ENCODE results near the gene PLPP3. TPM values are rescaled to one million over a fixed set of nuclear protein-coding genes. Genes with fewer than 3 reads are reported as not detected.

The PLPP3 gene
- polyA plus RNA-seq, 1 of the 3 experiments (the other 2 are of a cell fraction) = 32.2 TPM

- WGBS (ENCODE audit: low lambda C conversion rate) = 72% methylated on average over 12 of the region's 12 CpGs
- no peak for TF ChIP-seq RAD21 (IDR thresholded peaks at IDR 0.05; ENCODE audit: low read length)
- no peak for TF ChIP-seq FOXM1 (IDR thresholded peaks at IDR 0.05; ENCODE audit: low read depth)
- TF ChIP-seq ZBTB33 (IDR thresholded peaks at IDR 0.05; ENCODE audit: borderline replicate concordance, low read depth) = no peak
- TF ChIP-seq GABPA (IDR thresholded peaks at IDR 0.05; ENCODE audit: low read depth) = no peak
- TF ChIP-seq RFX5 (IDR thresholded peaks at IDR 0.05; ENCODE audit: low read length) = no peak
- TF ChIP-seq SIN3A (IDR thresholded peaks at IDR 0.05; ENCODE audit: borderline replicate concordance, low read depth, low read length) = no peak
- no peak for TF ChIP-seq TCF12 (IDR thresholded peaks at IDR 0.05)
- no peak for TF ChIP-seq REST (IDR thresholded peaks at IDR 0.05; ENCODE audit: low read depth, low read length)
- TF ChIP-seq, protein P1, sequence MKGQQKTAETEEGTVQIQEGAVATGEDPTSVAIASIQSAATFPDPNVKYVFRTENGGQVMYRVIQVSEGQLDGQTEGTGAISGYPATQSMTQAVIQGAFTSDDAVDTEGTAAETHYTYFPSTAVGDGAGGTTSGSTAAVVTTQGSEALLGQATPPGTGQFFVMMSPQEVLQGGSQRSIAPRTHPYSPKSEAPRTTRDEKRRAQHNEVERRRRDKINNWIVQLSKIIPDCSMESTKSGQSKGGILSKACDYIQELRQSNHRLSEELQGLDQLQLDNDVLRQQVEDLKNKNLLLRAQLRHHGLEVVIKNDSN (IDR thresholded peaks at IDR 0.05; ENCODE audit: borderline replicate concordance, low read depth) = no peak
- TF ChIP-seq USF2 (IDR thresholded peaks at IDR 0.05; ENCODE audit: borderline replicate concordance, low read depth, low read length) = no peak
- TF ChIP-seq RCOR1 (IDR thresholded peaks at IDR 0.05; ENCODE audit: low read length) = no peak
- TF ChIP-seq EP300 (IDR thresholded peaks at IDR 0.05; ENCODE audit: borderline replicate concordance in 1 of 2, low read depth in 1 of 2, low read length in 1 of 2) = no peak
- TF ChIP-seq TAF1 (IDR thresholded peaks at IDR 0.05; ENCODE audit: borderline replicate concordance, low read depth, low read length) = no peak
- TF ChIP-seq, protein P2, sequence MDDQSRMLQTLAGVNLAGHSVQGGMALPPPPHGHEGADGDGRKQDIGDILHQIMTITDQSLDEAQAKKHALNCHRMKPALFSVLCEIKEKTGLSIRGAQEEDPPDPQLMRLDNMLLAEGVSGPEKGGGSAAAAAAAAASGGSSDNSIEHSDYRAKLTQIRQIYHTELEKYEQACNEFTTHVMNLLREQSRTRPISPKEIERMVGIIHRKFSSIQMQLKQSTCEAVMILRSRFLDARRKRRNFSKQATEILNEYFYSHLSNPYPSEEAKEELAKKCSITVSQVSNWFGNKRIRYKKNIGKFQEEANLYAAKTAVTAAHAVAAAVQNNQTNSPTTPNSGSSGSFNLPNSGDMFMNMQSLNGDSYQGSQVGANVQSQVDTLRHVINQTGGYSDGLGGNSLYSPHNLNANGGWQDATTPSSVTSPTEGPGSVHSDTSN (IDR thresholded peaks at IDR 0.05) = no peak
- no peak overlapping the region for H2AFZ ChIP-seq (ENCODE audit: low read depth)
- no peaks in the 10 kb centered on the region for H3K79me2 ChIP-seq (ENCODE audit: insufficient read depth)
- H3K27ac ChIP-seq (ENCODE audit: low read depth in 2 of 2, low read length in 1 of 2) = no peak overlapping the region
- H3K36me3 ChIP-seq (replicated peaks in 1 of 2; ENCODE audit: control insufficient read depth in 1 of 2, insufficient read depth in 2 of 2, low read length in 1 of 2) = no peaks in the 10 kb centered on the region
- H3K9me2 ChIP-seq = no peaks in the 10 kb centered on the region
- H3F3A ChIP-seq (replicated peaks; ENCODE audit: insufficient read depth) = no peaks in the 10 kb centered on the region
- CTCF ChIA-PET = interaction anchor here (0.6 to 1.1 kb wide), 5 partner anchors 9 to 130 kb away, joined by 3 read pairs; partner anchors contain the start of gene PLPP3
- no peaks in the 10 kb centered on the region for H4K20me1 ChIP-seq (ENCODE audit: insufficient read depth)
- H3K4me1 ChIP-seq (ENCODE audit: control insufficient read depth in 1 of 2, insufficient read depth in 2 of 2, low read depth in 1 of 2, low read length in 1 of 2) = peaks cover 0 to 37% of the 10 kb centered on the region in 2 experiments; a peak in 3 of 4 replicates
- H3K9me3 ChIP-seq = no peaks in the 10 kb centered on the region
- no peak overlapping the region for H3K9ac ChIP-seq
- DNase-seq = no peak
- H3K4me3 ChIP-seq (ENCODE audit: low read depth in 2 of 2, low read length in 1 of 2) = no peak overlapping the region
- H3K4me2 ChIP-seq = no peak overlapping the region
- POLR2A ChIA-PET = no interaction called here
- H3K27me3 ChIP-seq (ENCODE audit: insufficient read depth) = no peaks in the 10 kb centered on the region
Observed at GRCh38 chr1:56448529-56449300, 130.6 kb downstream of the PLPP3 start.

Measured in SK-N-SH (cell line).